IPS-18c (cell line): ENCODE results near the gene CLDN22.

ENCODE experiments used
- H3K4me3 ChIP-seq: 2 replicates; pipeline ENCODE4 v1.7.0; 2013; ENCODE audit warnings: low read depth, mild to moderate bottlenecking, low read length, moderate library complexity; ENCODE audit not compliant: insufficient read depth
- H3K9me3 ChIP-seq: one replicate; pipeline ENCODE4 v1.6.1; 2013; ENCODE audit warnings: mild to moderate bottlenecking, low read length, moderate library complexity; ENCODE audit not compliant: control insufficient read depth, insufficient read depth

The CLDN22 gene

GRCh38 chr4:183348706-183349659, 28.9 kb upstream of the CLDN22 start:
- Histone ChIP-seq H3K4me3 (no peak overlapping the region), H3K9me3 (no peaks in the 10 kb centered on the region)

GRCh38 chr4:183348136-183348535, 28.1 kb upstream of the CLDN22 start:
- no peak overlapping the region for H3K4me3 ChIP-seq
- H3K9me3 ChIP-seq, result no peaks in the 10 kb centered on the region

GRCh38 chr4:183347566-183347965, 27.5 kb upstream of the CLDN22 start:
- H3K9me3 ChIP-seq, result no peaks in the 10 kb centered on the region

DNA sequence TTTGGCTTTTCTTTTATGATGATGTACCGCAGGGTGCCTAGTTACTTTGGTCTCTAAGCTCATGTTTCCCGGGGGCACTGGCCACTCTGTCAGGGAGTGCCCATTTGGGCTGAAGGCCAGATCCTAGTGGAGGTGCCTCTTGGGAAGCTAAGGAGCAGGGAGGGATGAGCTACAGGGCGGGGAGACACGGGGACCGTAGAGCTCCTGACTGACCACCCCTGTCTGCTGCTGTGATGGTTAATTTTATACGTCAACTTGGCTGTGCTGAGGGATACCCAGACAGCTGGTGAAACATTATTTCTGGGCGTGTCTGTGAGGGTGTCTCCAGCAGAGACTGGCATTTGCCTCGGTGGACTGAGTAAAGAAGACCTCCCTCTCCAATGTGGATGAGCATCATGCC, 27.1 kb upstream of the CLDN22 start:
- H3K4me3 ChIP-seq, result no peak overlapping the region
- no peaks in the 10 kb centered on the region for H3K9me3 ChIP-seq

More at GRCh38 chr4:183347566-183347965, 27.5 kb upstream of the CLDN22 start:
- H3K4me3 ChIP-seq, result no peak overlapping the region

DNA sequence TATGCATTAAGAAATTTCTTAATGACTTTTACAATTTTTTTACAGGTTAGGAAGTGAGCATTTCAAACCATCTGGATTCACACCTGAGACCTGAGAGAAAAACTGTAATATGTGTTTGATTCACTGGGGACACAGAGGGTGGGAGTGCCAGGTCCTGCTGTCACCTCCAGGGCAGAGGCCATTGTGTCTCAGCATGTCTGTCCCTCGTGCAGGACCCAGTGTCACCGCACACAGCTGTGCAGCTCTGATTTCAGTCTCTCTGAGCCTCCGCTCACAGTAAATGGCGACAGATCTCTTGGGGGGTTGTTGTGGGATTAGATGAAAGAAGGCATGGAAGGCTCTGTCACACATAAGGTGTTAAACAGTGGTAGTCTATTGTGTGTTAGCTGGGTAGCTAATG, 25.2 kb upstream of the CLDN22 start:
- H3K9me3 ChIP-seq, result no peaks in the 10 kb centered on the region

DNA sequence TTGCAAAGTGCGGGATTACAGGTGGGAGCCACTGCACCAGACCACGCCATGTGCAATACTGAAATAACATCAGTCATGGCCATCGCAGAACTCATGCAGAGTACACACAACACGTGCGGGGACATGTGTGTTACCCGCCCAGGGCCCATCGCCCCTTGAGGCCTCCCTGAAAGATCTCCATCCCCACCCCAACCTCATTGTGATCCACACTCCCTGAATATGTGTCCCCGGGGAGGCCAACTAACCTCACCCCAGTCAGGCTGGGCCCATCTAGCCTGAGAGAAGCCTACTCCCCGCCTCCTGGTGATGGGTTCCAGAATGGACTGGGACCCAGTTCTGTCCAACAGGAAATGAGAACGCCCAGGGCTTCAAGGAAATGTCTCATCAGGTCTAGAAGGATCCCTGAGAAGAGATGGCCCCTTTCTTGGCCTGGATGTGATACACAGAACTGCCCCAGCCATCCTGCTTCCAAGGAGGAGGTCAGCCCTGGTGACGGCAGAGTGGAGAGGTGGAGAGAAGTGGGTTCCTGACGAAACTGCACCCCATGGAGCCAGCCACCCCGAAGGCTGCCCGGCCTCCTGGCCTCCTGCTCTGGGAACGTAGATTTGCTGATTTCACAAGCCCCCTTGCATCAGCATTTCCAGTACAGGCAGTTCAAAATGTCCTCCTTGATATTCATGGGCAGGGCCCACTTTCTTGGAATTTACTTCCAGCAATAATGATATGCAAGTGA, 24.6 kb upstream of the CLDN22 start:
- no peaks in the 10 kb centered on the region for H3K9me3 ChIP-seq
- no peak overlapping the region for H3K4me3 ChIP-seq

More for the DNA sequence above, 25.2 kb upstream of the CLDN22 start:
- no peak overlapping the region for H3K4me3 ChIP-seq

- no peak overlapping the region for H3K4me3 ChIP-seq
- no peaks in the 10 kb centered on the region for H3K9me3 ChIP-seq
These were observed 23.7 kb upstream of the CLDN22 start for GRCh38 chr4:183343730-183344129.

- H3K4me3 ChIP-seq, result no peak overlapping the region
These were observed 22.8 kb upstream of the CLDN22 start for GRCh38 chr4:183342541-183343533.

DNA sequence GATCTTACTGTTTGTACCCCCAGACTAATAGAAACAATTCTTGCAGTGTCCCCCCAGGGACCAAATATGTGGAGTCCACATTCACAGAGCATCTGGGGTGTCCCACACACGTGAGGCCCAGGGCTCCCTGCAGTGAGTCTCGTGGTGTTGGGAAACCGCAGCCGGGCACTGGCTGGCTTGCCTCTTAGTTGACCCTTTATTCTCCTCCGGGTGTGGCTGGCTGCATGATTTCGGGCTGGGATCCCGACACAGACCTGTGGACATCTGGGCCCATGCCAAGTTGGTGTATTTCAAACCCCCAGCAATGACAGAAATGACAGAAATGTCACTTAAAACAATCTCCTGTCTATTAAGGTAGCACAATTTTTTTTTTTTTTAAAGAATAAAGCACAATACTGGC, 17.8 kb upstream of the CLDN22 start:
- Histone ChIP-seq H3K4me3 (no peak overlapping the region), H3K9me3 (no peaks in the 10 kb centered on the region)

More at GRCh38 chr4:183342541-183343533, 22.8 kb upstream of the CLDN22 start:
- no peaks in the 10 kb centered on the region for H3K9me3 ChIP-seq

DNA sequence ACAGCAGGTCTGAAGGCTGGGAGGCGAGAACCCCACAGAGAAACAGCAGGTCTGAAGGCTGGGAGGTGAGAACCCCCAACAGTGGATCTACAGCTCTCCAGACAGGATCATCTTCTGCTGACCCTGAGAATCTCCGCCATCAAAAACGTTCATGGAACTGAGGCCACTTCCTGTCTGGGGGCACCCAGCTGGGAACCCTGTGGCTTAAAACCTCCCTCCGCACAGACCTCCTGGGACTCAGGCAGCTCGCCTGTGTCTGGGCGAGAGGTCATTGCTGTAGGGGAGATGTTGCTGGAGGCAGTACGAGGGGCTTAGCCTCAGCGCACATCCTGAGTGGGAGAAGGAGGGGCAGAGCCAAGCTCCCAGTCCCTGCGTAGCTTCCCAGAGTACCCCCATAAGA, 17.3 kb upstream of the CLDN22 start:
- Histone ChIP-seq H3K9me3 (no peaks in the 10 kb centered on the region), H3K4me3 (no peak overlapping the region)

GRCh38 chr4:183335369-183335940, 15.4 kb upstream of the CLDN22 start:
- Histone ChIP-seq H3K9me3 (no peaks in the 10 kb centered on the region), H3K4me3 (no peak overlapping the region)

GRCh38 chr4:183333983-183334382, 13.9 kb upstream of the CLDN22 start:
- no peak overlapping the region for H3K4me3 ChIP-seq
- H3K9me3 ChIP-seq, result peaks cover 2% of the 10 kb centered on the region

DNA sequence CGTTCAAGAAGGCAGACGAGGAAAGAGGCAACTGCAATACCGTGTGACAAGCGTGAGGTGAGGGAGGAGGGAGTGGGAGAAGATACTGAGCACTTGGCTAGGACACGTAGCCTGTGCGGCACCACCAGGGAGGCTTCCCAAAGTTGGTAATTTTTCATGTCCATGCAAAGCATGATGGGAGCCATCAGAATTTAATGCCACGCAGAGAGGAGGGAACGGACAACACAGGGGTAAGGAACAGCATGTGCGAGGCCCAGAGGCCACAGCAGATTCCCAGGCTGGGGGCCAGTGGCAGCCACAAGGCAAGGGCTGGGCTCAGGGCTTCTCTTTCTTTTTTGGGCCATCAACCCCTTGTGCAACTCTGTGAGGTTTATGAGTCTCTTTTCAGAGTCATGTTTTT, 13.1 kb upstream of the CLDN22 start:
- Histone ChIP-seq H3K4me3 (no peak overlapping the region), H3K9me3 (peaks cover 2% of the 10 kb centered on the region)

- Histone ChIP-seq H3K4me3 (no peak overlapping the region), H3K9me3 (peaks cover 2% of the 10 kb centered on the region)
These were observed 12.4 kb upstream of the CLDN22 start for GRCh38 chr4:183332447-183332846.

GRCh38 chr4:183330841-183331240, 10.8 kb upstream of the CLDN22 start:
- Histone ChIP-seq H3K4me3 (no peak overlapping the region), H3K9me3 (peaks cover 2% of the 10 kb centered on the region)

- no peak overlapping the region for H3K4me3 ChIP-seq
- H3K9me3 ChIP-seq, result peaks cover 2% of the 10 kb centered on the region
These were observed 10.1 kb upstream of the CLDN22 start for GRCh38 chr4:183329954-183330742.
